Measurements from ENCODE around the gene VSTM2B.

DNA sequence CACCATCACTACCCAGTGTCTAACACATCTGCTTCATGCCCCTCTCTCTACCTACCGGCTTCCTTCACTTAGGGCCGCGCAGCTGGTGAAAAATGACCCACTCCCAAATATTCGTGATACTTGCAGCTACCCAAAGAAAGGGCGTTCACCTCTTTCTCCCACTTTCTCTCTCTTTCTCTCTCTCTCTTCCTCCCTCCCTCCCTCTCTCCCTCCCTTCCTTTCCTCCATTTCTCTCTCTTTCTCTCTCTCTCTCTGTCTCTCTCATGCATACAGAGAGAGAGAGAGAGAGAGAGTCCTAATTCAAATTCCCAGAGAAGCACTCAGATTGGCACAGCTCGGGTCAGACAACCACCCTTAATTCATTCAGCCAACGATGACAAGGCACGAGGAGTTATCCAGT is 52.6 kb downstream of the VSTM2B start:
- no peak for TF ChIP-seq CTCF (conservative IDR thresholded peaks at IDR 0.05; ENCODE audit: low read depth, low read length)
- TF ChIP-seq EZH2 (IDR thresholded peaks at IDR 0.05; ENCODE audit: borderline replicate concordance, low read depth, low read length, poor library complexity, severe bottlenecking) = no peak
